ENCODE data around the gene RBM38.

Gene RBM38

DNA sequence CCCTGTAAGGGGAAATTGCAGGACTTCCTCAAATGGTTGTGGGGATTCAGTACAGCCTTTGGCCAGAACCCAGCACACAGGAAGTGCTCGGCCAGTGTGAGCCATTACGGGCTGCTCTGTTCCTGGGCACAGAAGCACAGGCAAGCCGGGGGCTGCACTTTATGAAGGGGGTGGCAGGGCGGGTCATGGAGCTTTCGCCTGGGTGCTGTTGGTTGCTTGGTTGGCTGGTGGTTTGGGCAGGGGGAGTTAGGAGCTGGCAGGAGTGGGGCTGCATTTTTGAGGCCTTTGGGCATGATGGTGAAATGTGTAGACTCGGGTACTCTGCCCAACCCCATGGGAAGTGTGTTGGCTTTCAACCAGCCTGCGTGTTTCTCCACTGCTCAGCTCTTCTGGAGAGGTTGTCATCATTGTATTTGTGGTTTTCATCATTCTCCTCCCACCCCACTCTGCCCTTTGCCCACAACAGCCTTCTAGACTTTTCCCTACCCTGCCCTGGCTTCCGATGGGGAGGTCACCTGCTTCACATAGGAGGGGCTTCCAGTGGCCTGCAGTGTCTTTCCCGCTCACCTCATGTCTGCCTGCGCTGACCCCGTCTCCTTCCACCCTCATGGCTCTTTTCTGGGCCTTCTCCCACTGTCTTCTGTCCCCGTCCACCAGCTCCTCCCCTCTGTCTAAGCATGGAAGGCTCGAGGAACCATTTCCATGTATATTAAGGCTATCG, 16.1 kb upstream of the RBM38 start:
- DNase-seq (ENCODE audit: low spot score): no peak

DNA sequence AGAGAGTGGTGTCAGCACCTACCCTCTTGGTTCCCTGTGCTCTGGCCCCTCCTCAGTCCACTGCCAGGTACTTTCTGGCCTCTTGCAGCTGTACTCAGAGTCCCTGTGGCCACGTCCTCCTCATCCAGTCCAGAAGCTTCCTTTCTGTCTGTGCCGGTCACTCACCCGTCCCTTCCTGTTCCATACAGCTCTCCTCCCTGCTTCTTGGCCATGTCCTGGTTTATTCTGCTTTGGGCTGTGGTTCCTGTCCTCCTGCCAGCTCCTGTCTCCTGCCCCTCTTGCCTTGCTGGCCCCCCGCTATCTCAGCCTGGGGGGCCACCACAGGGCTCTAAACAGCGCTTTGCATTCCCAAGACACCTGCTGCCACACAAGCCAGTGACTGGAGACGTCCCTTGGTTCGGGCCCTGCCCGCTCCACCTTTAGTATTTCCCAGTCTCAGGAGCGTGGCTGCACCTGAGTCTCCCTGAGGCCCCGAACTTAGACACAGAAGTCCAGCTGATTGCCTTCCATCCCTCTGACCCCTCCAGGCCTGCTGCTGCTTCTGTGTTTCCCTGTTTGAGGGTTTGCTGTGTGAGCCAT, 15.5 kb upstream of the RBM38 start:
- no peak for DNase-seq (ENCODE audit: low spot score)

DNA sequence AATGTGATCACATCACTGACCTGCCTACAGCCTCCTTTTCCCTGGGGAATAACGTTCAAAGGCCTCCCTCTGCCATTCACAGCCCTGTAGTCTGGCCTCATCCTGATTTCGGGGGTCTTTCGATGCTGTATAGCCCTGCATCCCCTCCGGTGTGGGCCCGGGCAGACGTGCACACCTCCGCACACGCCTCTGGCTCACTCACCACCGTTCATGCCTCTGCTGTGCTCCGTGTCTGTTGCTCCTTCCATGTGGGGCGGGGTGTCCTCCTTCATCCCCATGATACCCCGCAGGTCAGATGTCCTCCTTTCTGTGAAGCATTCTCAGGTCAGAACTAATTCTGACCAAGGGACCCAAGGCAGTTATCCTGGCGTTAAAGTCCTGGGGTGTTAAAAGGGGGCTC, 13.8 kb upstream of the RBM38 start:
- no peak for DNase-seq (ENCODE audit: low spot score)

DNA sequence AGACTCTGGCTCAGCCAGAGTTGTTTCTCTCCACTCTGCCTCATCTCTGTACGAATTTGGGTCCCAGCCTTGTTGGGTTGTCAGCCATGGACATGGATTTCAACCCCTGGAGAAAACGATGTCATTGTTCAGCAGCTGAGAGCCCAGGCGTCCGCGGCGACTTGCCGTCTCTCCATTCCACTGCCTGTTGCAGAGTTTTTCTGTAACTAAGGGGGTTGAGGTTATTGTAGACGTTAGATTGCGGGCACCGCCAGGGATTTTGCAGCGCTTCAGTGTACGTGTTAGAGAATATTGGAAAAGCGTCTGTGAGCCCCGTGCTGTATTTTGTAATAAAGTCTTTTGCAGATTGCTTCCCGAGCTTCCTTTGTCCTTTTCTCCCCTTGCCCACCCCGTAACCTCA, 13.1 kb upstream of the RBM38 start:
- DNase-seq (ENCODE audit: low spot score): no peak

DNA sequence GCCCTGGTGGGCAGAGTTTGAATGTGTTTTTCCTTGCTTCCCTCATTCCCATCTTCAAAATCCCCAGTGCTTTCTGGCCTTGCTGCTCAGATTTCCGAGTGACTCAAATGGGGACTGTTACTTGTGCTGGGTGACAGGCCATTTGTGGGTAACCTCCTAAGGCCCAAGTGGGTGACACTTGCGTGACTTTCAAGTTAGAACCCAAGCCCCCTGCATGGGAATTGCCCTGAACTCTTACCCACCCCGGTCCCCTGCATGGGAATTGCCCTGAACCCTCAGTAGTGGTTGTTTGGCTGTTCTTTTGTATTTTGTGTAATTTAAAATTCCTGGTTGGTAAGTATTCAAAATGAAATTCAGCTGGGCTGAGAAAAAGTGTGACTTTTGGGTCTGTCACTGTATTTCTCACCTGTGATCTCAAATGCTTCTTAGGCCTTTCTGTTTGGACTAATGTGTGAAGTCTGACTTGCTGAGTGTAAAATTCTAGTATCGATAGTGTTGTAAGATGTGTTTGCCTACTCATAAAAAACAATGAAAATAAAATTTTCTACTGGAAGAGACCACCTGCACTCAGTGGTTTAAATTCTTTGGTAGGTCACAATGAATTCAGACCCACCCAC, 12.4 kb upstream of the RBM38 start:
- DNase-seq (ENCODE audit: low spot score): no peak

DNA sequence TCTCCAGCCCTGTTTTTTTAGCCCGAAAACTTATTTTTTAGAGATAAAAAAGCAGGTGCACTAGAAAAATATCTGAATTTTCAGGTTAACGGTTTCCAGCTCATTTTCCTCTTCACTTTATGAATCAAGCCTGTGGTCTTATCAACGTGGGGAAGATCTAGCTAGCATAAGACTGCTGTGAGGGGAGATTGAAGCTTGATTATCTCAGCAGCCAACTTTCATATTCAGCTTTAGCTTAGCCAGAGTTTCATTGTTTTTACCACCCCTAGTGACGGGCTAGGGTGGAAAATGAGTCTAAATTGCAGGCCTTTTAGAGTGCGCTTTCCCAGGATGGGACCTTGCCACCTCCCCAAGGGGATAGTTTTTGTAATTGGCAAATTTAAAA, 11.9 kb upstream of the RBM38 start:
- no peak for DNase-seq (ENCODE audit: low spot score)

DNA sequence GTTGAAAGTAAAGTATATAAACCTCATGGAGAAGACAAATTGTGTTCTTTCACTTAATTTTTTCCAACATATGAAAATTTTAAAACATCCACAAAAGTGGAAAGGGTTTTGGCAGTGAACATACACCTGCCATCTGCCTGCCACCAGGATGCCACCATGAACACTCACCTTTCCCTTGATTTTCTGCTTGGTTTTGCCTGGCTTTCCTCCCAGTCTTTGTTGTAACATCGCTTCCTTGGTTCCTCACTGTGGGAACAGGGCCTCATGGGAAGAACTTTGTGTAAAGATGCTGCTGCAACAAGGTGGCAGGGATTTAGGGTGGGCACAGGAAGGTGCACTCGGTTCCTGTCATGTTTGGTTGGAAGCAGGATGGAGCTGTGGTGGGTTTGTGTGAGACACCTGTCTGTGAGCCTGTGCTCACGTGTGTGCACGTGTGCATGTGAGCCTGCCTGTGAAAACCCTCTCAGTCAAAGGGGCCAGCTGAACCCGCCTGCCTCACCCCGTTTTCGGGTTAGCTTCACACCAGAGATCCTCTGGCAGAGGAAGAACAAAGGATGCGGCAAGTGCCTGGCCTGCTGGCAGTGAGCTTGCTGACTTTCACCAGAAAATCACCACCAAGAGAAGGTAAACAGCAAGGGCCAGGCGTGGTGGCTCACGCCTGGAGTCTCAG, 11.0 kb upstream of the RBM38 start:
- no peak for DNase-seq (ENCODE audit: low spot score)

DNA sequence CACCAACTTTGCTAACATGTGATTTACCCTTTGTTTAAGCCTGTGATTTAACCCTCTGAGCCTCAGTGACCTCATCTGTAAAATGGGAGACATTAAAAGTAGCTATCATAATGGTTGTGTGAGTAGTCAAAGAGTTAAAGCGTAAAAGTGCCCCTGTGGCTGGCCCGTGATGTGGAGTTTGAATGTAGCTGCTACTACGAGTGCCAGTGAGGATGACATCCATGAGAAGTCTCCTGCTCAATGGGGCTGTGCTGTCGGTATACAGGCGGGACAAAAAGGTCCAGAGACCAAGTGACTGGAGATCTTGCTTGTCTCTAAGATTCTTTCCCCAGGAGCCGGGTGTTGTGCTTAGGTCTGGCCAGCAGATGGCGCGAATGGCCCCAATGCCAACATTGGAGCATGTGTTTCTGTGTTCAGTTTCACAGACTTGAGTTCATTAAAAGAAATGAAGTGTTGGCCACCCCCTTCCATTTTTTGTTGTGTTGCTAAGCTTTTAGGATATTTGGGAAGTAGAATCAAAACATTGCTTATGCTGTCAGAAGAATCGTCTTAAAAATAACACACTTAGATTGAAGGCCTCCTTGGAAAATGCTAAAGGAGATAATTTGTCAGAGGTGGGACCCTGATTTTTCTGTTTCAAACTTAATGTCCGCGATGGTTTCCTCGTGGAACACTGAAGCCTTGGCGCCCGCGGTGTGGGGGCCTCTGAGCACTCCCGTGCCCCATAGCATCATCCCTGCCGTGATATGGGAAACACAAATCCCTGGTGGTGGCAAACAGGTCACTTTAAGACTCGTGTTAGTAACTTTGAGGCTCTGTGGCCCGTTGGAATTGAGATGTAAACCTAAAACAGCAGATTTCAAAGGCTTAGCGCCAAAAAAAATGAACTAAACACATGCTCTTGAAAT, 9.3 kb upstream of the RBM38 start:
- peak; percentile 88 for DNase-seq (ENCODE audit: low spot score)

DNA sequence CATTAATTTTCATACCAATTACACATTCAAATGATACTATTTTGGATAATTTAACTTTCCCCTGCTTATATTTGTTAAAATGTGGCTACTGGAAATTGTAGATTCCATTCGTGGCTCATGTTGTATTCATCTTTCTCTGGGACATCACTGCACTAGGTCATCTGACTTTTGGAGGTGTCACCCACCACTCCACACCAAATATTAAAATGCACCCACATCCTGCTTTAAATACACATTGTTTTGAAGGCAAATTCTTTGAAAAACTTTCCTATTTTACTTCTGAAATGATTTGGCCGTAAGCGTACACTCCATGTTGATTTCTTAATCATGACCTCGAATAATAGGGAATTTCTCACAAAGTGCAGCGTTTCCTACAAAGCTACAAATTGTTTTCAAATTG, 8.7 kb upstream of the RBM38 start:
- DNase-seq (ENCODE audit: low spot score): no peak

DNA sequence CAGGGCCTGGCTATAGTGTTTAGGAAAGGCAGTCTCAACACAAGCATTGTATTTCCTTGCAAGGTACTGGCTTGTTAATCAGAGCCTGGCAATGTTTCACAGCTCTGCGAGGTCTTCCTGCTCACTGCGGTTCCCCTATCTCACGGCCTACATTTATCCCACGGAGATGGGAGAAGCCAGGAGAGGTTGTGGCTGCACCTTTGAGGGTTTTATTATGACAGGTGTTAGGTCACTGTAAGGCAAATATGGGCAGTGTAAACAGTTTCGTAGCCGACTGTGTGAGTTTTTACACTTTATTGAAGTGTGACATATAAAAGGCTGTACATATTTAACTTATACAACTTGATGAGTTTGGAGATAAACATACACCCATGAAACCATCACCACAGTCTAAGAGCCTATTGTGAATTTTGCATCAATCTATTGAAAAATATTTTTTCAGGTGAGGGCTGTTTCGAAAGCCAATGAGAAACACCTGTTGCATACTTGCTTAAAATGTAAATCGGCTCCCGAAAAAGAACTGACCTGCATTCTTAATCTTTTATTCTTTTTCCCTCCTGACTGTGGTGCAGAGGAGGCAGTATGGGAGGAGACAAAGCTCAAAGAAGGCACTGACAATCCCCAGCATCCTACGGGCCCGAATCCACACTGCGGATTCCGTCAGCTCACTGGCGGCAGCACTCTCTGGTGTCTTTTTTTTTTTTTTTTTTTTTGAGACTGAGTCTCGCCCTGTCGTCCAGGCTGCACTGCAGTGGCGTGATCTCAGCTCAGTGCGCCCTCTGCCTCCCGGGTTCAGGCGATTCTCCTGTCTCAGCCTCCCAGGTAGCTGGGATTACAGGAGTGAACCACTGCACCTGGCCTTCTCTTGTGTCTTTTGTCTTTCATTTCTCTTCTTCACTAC, 7.5 kb upstream of the RBM38 start:
- DNase-seq (ENCODE audit: low spot score): no peak

DNA sequence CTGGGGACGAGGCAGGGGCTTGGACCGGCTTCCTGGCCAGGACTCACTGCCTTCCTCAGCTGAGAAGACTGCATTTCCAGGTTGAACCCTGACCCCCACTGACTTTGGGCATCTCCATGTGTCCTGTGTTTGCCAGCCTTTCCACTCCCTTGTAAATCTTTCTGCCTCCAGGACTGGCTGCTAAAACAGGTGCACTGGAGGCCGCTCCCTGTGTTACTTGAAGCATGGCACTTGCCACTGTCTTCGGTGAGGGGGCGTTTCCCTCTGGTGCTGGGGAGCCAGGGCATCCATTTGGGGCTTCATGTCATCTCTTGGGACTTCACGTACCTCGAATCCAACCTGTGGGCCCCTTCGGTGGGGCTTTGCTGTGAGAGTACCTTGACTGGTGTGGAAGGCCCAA, 6.7 kb upstream of the RBM38 start:
- no peak for DNase-seq (ENCODE audit: low spot score)

DNA sequence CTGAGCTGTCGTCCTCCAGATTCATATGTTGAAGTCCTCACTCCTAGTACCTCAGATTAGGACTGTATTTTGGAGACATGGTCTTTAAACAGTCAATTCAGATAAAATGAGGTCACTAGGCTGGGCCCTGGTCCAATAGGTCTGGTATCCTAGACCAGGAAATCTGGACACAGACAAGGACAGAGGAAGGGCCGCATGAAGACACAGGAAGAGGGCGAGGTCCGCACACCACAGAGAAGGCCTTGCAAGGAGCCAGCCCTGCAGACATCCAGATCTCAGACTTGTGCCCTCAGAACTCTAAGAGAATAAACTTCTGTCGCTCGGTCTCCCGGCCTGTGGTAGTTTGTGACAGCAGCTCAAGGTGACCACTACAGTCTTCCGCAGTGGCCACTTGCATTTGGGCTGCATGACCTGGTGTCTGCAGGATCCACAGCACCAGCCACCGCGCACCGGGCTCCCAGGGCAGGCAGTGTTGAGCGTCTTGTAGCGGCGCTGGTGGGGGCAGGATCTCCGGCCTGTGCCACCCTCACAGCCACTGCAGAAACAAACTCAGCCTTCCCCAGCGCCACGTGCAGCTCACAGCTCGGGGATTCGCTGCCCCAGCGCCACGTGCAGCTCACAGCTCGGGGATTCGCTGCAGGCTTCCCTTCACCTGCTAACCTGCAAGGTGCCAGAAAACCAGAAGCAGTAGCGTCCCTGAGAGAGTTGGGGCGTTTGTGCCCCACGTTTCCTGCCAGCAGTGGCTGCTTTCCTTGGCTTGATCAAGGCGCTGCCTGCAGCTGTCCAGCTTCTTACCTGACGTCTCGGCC, 6.0 kb upstream of the RBM38 start:
- no peak for DNase-seq (ENCODE audit: low spot score)

DNA sequence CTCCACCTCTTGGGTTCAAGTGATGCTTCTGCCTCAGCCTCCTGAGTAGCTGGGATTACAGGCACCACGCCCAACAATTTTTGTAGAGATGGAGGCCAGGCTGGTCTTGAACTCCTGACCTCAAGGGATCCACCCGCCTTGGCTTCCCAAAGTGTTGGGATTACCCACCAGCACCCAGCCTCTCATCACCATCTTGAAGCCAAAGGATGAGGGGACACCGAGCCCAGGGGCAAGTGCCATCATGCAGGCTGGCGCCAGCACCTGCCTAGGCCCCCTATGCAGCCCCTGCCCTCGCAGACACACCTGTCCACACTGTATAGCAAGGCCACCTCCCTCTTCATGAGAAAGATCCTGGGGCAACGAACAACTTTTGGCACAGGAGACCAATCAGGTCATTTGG, 5.3 kb upstream of the RBM38 start:
- no peak for DNase-seq (ENCODE audit: low spot score)

DNA sequence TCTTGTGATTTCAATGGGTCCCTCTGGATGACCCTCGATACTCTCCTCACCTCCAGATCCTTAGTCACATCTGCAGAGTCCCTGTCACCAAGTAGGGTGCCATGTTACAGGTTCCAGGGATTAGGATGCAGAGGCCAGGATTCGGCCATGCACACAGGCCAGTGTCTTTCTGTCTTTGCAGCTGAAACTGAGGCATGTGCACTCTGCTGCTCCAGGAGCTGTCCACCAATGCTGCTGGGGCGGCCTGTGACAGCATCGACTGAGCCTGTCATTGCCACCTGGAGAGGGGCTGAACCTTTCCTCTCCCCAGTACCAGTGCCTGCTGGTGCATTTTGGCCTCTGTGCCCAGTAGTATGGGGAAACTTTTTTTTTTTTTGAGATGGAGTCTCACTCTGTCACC, 4.4 kb upstream of the RBM38 start:
- no peak for DNase-seq (ENCODE audit: low spot score)

DNA sequence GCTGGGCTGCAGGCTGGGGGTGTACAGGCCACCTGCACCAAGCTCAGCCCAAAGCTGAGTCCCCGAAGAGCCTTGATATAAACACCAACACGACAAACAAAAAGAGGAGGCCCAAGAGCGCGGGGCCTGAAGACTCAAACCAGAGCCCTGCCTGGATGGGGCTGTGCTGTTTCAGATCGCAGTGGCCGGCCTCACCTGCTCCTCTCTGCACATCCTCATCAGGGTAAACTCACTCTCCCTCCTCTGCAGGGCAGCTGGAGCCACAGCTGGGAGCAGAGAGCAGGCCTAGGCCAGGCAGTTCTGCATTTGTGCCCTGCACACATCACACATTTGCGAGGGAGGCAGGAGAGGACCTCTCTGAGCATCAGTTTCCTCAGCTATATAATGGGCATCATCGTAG, 3.7 kb upstream of the RBM38 start:
- DNase-seq (ENCODE audit: low spot score): no peak

DNA sequence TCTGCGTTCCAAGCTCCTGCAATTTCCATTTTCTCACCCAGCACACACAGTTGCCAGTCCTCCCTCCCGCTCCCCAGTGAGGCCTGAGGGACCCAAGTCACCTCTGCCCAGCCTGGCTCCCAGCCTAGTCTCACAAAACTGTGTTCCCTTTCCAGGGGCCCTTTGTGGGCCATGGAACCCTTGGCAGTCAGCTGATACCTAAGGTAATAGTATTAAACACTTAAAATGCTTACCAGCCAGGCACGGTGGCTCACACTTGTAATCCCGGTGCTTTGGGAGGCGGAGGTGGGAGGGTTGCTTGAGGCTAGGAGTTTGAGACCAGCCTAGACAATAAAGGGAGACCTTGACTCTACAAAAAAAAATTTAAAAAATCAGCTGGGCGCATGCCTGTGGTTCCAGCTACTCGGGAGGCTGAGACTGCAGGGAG, 3.2 kb upstream of the RBM38 start:
- no peak for DNase-seq (ENCODE audit: low spot score)

DNA sequence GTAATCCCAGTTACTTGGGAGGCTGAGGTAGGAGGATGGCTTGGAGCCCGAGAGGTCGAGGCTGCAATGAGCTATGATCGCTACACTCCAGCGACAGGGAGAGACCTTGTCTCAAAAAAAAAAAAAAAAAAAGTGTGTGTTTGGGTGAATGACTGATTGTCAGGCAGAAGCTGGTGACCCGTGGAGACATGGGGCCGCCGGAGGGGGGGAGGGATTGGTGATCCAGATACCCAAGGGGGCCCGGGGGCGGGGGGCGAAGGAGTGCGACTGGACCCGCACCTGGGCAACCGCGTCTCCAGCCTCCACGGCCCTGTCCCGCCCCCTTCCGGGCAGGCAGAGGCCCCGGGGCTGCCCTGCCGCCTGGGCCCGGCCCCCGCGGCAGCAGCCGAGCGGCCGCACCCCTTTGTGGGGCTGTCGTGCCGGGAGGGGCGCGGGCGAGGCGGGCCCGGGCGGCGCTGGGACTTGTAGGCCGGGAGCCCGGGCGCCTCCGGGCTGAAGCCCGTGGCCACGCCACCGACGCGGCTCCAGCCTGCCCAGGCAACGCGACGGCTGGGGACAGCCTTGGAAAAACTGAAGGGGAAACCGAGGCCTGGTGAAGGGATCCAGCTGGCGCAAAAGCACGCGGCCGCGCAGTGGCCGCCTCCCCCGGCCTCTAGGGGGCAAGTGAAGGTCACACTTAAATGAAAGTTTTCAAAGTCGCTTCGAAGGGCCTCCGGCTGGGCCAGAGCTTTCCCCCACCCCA, 2.1 kb upstream of the RBM38 start:
- DNase-seq (ENCODE audit: low spot score): peak; percentile 55

DNA sequence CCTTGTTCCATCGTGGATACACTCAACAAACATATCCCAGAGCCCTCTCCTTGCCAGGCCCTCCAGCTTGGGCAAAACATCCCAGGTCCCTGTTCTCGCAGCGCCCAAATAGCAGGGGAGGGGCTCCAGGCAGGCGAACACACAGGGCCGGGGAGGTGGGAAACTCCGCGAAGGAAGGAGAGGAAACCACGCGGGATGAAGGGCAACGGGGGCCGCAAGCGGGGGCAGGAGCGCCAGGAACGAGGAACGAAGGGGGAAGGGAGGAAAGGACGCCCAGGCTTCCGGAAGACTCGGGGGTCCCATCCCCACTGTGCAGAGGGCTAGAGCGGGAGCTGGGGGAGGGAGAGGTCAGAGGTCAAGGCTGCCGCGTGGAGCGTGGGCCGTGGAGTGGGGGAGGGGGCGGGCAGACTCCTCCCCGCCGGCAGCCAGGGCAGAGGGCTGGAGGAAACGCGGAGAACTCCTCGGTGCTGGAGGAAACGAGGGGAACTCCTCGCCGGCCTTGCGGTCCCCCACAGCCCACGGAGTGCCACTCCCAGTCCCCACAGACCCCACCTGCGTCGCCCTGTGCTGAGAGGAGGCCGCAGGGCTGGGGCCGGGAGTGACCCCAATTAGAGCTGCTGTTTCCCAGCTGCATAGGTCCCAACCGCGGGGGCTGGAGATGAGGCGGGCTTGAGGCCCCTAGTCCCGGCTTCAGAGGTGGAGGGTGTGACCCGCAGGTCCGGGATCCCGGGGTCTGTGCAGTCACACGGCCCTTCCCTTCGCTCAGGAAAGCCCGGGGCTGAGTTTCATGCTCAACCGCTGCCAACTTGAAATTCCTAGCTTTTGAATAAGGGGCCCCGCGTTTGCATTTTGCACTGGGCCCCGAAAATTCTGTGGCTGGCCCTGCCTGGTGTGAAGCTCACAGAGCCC, 1.2 kb upstream of the RBM38 start:
- DNase-seq (ENCODE audit: low spot score): peak; percentile 48
